ENCODE results near the gene SMIM11.
"Not testable (repeated sequence)": the region's sequence is repeated elsewhere in the genome, so short reads cannot be mapped to it uniquely, and the experiment has no call there.

SMIM11 gene, protein sequence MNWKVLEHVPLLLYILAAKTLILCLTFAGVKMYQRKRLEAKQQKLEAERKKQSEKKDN

GRCh38 chr21:34374940-34375618 is at the start of gene SMIM11:
Gene SMIM11, plus strand, starts transcription at chr21:34375507. Its CDS starts 3,998 bp downstream, at chr21:34379505.
- not testable (repeated sequence) for DNase-seq (ENCODE audit: low read depth, low spot score)

GRCh38 chr21:34330055-34330454 is 45.3 kb upstream of the SMIM11 start:
- no peak for DNase-seq (ENCODE audit: low read depth, low spot score)

- DNase-seq (ENCODE audit: low read depth, low spot score), result no peak
These were observed 43.6 kb upstream of the SMIM11 start for GRCh38 chr21:34331726-34332125.

DNA sequence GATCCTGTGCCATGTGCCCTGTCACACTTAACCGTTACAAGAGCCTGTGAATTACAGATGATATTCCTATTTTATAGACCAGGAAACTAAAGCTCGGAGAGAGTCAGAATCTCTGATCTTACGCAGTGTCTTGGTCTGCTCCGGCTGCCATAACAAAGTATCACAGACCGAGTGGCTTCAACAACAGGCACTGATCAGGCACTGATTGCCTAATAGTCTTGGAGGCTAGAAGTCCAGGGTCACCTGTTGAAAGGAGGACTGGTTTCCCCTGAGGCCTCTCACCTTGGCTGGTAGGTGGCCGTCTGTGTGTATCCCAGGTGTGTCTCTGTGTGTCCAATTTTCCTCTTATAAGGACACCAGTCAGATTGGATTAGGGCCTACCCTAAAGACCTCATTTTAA is 43.0 kb upstream of the SMIM11 start:
- DNase-seq (ENCODE audit: low read depth, low spot score), result no peak

GRCh38 chr21:34333121-34333739 is 42.1 kb upstream of the SMIM11 start:
- DNase-seq (ENCODE audit: low read depth, low spot score), result no peak

DNA sequence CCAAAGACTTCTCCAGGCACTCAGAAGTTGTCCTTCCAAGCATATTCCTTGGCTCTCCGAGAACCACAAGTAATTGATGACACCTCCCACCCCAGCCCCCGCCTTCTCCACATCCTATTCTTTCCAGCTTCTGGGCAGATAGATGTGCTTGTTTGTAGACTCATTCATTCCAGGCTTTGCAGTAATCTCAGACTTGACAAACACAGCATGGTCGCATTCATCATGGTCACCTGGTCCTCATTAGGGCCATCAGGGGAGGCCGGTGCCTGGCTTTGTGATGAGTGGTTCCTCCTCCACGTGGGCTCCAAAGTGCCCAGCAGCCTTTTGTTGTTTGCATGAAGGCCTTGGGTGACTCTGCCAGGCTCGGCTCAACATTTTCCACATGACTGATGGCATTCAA is 40.0 kb upstream of the SMIM11 start:
- DNase-seq (ENCODE audit: low read depth, low spot score), result no peak

DNA sequence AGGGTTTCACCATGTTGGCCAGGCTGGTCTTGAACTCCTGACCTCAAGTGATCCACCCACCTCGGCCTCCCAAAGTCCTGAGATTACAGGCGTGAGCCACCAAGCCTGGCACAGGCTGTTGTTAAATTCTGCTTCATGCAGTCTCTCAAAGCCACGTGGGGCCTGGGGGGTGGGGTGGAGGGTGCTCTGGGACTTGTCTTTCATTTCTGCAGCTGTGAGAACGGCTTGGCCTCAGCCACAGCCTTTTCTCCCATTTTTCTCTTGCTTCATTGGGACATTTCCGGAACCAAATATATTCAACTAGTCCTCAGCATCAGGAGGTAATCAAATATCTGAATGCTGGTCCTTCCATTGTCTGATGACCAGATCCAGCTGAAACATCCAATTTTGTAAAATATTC is 39.1 kb upstream of the SMIM11 start:
- DNase-seq (ENCODE audit: low read depth, low spot score), result no peak

DNA sequence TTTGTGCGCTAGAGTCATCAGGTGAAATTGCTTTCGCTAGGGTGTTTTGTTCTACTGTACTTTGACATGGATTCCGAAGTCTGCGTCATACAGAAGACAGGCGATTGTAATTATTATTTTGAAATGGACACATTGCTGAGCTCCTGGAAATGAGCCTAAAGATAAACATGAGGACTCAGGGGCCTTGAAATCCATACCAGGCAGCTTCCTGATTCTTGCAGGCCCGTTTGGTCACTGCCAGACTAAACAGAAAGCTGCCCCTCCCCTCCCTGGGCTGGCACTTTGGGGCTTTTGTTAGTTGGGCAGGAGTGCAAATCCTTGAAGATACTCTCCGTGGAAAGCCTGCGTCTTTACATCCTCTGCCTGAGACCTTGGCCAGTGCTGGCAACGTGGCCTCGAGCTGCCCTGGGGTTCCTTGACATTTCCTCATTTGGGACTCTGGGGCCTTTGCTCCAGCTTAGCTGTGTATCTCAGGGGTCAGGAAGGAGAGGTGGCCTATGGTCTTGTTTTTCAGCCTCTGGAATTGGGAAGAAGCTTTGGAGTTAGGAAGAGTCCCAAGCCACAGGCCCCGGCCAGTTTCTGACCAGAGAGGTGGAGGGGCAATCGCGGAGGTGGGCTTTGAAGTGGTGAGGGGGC is 38.4 kb upstream of the SMIM11 start:
- DNase-seq (ENCODE audit: low read depth, low spot score), result no peak

GRCh38 chr21:34337741-34338140 is 37.6 kb upstream of the SMIM11 start:
- DNase-seq (ENCODE audit: low read depth, low spot score), result no peak

GRCh38 chr21:34338226-34338625 is 37.1 kb upstream of the SMIM11 start:
- DNase-seq (ENCODE audit: low read depth, low spot score), result no peak

DNA sequence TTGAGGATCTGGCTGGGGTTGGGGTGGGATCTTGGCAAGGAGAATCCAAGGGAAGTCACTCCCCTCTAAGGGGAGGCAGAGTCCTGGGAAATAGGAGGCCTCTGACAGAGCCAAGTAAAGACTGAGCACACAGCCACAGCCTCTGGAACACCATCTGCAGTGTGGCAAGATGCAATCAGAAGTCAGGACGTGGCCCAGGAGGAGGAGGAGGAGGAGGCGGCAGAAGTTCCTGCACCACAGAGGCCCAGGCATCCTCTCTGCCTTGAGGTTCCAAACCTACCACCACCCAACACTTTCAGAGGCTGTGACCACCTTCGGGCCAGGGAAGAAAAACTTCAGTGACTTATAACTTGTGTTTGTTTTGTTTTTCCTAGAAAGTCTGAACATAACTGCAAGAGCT is 35.2 kb upstream of the SMIM11 start:
- no peak for DNase-seq (ENCODE audit: low read depth, low spot score)

DNA sequence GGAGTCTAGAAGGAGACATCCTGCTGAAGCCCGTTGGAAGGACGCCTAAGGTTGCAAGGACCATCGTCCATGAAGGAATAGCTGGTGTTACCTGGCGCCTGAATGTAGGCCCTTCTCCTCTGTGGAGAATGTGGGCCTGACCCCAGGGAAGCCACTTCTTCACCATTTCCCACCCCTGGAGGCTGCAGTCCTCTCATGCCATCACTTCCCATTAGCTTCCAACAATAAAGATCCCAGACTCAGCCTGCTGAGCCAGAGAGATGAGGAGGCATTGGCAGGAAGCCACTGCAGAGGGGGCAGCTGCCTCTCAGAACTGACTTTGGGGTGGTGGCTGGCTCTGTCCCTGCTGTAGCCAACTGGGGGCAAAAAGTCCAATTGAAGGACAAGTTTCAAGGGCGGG is 32.8 kb upstream of the SMIM11 start:
- DNase-seq (ENCODE audit: low read depth, low spot score), result no peak

DNA sequence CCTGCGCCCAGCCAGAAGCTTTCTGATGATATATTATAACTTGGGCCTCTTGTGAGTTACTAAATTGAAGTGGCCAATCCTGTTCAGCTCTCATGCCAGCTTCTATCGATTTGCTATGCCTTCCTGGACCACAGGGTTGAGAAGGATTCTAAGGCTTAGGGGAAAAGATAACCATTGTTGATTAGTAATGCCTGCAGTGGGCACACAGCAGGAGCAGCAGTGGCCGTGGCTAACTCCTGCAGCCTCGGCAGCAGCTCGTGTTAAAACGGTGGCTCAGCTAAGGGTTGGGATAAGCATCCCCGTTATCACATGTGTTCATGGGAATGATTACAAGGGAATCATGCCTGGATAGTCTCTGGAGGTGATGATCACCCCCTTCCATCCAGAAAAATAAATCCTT is 32.0 kb upstream of the SMIM11 start:
- no peak for DNase-seq (ENCODE audit: low read depth, low spot score)

GRCh38 chr21:34343838-34344381 is 31.4 kb upstream of the SMIM11 start:
- no peak for DNase-seq (ENCODE audit: low read depth, low spot score)

- DNase-seq (ENCODE audit: low read depth, low spot score), result no peak
These were observed 30.7 kb upstream of the SMIM11 start for GRCh38 chr21:34344584-34344983.

- no peak for DNase-seq (ENCODE audit: low read depth, low spot score)
These were observed 30.0 kb upstream of the SMIM11 start for GRCh38 chr21:34345091-34345871.

GRCh38 chr21:34345892-34346291 is 29.4 kb upstream of the SMIM11 start:
- no peak for DNase-seq (ENCODE audit: low read depth, low spot score)

DNA sequence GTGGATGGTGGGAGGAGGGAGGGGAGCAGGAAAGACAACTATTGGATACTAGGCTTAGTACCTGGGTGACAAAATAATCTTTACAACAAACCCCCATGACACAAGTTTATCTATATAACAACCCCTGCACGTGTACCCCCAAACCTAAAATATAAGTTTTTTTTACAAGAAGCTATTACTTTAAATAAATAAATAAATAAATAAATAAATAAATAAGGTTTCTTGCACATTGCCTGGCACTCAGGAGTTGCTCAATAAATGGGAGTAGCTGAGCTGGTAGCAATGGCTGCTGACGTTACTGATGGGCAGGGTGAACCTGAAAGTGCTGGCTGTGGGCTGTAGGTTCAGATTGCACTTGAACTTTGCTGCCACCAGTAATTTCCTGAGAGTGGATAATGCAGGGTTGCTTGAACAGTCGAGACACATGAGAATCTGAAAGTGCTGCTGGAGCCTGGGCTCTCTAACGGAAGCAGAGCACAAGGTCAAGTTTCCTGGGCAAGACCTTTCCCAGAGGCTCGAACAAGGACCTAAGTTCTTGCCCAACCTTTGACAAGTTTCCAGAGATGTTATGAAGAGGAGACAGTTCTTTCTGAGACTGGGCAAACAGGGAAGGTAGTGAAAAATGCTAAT is 26.3 kb upstream of the SMIM11 start:
- DNase-seq (ENCODE audit: low read depth, low spot score), result no peak

GRCh38 chr21:34351786-34352241 is 23.5 kb upstream of the SMIM11 start:
- DNase-seq (ENCODE audit: low read depth, low spot score), result peak; percentile 79

DNA sequence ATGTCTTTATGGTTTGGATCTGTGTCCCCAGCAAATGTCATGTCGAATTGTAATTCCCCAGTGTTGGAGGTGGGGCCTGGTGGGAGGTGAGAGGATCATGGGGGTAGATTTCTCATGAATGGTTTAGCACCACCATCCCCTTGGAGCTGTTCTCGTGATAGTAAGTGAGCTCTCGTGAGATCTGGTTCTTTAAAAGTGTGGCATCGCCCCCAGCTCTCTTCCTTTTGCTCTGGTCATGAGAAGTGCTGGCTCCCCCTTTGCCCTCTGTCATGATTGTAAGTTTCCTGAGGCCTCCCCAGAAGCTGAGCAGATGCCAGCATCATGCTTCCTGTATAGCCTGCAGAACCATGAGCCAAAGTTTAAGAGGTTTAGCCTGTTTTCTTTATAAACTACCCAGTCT is 22.8 kb upstream of the SMIM11 start:
- no peak for DNase-seq (ENCODE audit: low read depth, low spot score)

DNA sequence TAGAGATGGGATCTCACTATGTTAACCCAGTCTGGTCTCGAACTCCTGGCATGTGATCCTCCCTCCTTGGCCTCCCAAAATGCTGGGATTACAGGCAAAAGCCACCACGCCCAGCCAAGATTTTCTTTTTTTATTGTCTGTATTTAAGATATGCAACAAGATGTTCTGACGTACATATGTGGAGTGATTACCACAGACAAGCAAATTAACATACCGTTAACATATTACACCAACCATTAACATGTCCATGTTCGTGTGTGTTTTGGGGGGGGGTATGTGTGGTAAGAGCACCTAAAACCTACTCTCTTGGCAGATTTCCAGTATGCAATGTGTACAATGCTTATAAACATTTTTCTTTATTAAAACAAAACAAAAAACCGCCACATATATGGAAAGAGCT is 22.1 kb upstream of the SMIM11 start:
- DNase-seq (ENCODE audit: low read depth, low spot score), result no peak

Data from ELF-1 (cell line).